ENCODE data around the gene ARHGAP29.

Gene ARHGAP29

GRCh38 chr1:94225845-94226244, 11.5 kb downstream of the ARHGAP29 start:
- Histone ChIP-seq H3K79me2 (ENCODE audit: insufficient read depth, low read length) (no peaks in the 10 kb centered on the region), H3K4me2 (ENCODE audit: low read depth, low read length, poor library complexity, severe bottlenecking) (no peak overlapping the region), H2AFZ (ENCODE audit: low read length) (no peak overlapping the region), H4K20me1 (ENCODE audit: insufficient read depth, low read length, poor library complexity, severe bottlenecking) (no peaks in the 10 kb centered on the region), H3F3A (ENCODE audit: low read depth) (no peaks in the 10 kb centered on the region), H3K9ac (ENCODE audit: low read depth, low read length, poor library complexity, severe bottlenecking) (no peak overlapping the region), H3K4me1 (ENCODE audit: insufficient read depth, low read length, poor library complexity, severe bottlenecking) (no peaks in the 10 kb centered on the region), H3K27me3 (ENCODE audit: insufficient read depth, low read length, poor library complexity, severe bottlenecking) (no peaks in the 10 kb centered on the region), H3K4me3 (ENCODE audit: low read length, poor library complexity, severe bottlenecking) (no peak overlapping the region), H3K9me3 (ENCODE audit: insufficient read depth, low read depth, low read length) (no peaks in the 10 kb centered on the region), H3K36me3 (ENCODE audit: insufficient read depth, low read length) (no peaks in the 10 kb centered on the region), H3K9me2 (replicated peaks; ENCODE audit: low read depth, low read length) (no peaks in the 10 kb centered on the region)
- TF ChIP-seq EZH2phosphoT487 (IDR thresholded peaks at IDR 0.05; ENCODE audit: borderline replicate concordance), result no peak
- no peak for TF ChIP-seq CTCF (conservative IDR thresholded peaks at IDR 0.05; ENCODE audit: low read length)

- Histone ChIP-seq H3K4me3 (ENCODE audit: low read length, poor library complexity, severe bottlenecking) (no peak overlapping the region), H3F3A (ENCODE audit: low read depth) (0 out of 2 replicates have a peak, but pooled peaks cover 3% of the 10 kb centered on the region), H3K4me1 (ENCODE audit: insufficient read depth, low read length, poor library complexity, severe bottlenecking) (peaks cover 25% of the 10 kb centered on the region), H3K9me2 (replicated peaks; ENCODE audit: low read depth, low read length) (no peaks in the 10 kb centered on the region), H3K27me3 (ENCODE audit: insufficient read depth, low read length, poor library complexity, severe bottlenecking) (no peaks in the 10 kb centered on the region), H3K79me2 (ENCODE audit: insufficient read depth, low read length) (no peaks in the 10 kb centered on the region), H3K9ac (ENCODE audit: low read depth, low read length, poor library complexity, severe bottlenecking) (no peak overlapping the region), H3K9me3 (ENCODE audit: insufficient read depth, low read depth, low read length) (no peaks in the 10 kb centered on the region), H3K36me3 (ENCODE audit: insufficient read depth, low read length) (no peaks in the 10 kb centered on the region), H2AFZ (ENCODE audit: low read length) (no peak overlapping the region), H4K20me1 (ENCODE audit: insufficient read depth, low read length, poor library complexity, severe bottlenecking) (no peaks in the 10 kb centered on the region), H3K4me2 (ENCODE audit: low read depth, low read length, poor library complexity, severe bottlenecking) (peak overlapping the region; percentile 11)
- TF ChIP-seq CTCF (conservative IDR thresholded peaks at IDR 0.05; ENCODE audit: low read length), result no peak
- TF ChIP-seq EZH2phosphoT487 (IDR thresholded peaks at IDR 0.05; ENCODE audit: borderline replicate concordance), result no peak
These were observed 19.1 kb downstream of the ARHGAP29 start for GRCh38 chr1:94218332-94218731.

GRCh38 chr1:94215955-94216354, 21.4 kb downstream of the ARHGAP29 start:
- Histone ChIP-seq H3K79me2 (ENCODE audit: insufficient read depth, low read length) (no peaks in the 10 kb centered on the region), H3K36me3 (ENCODE audit: insufficient read depth, low read length) (no peaks in the 10 kb centered on the region), H3K4me3 (ENCODE audit: low read length, poor library complexity, severe bottlenecking) (no peak overlapping the region), H3K9me2 (replicated peaks; ENCODE audit: low read depth, low read length) (no peaks in the 10 kb centered on the region), H4K20me1 (ENCODE audit: insufficient read depth, low read length, poor library complexity, severe bottlenecking) (no peaks in the 10 kb centered on the region), H3K9me3 (ENCODE audit: insufficient read depth, low read depth, low read length) (no peaks in the 10 kb centered on the region), H3K9ac (ENCODE audit: low read depth, low read length, poor library complexity, severe bottlenecking) (no peak overlapping the region), H3K27me3 (ENCODE audit: insufficient read depth, low read length, poor library complexity, severe bottlenecking) (no peaks in the 10 kb centered on the region), H3K4me1 (ENCODE audit: insufficient read depth, low read length, poor library complexity, severe bottlenecking) (peaks cover 25% of the 10 kb centered on the region), H3F3A (ENCODE audit: low read depth) (0 out of 2 replicates have a peak, but pooled peaks cover 3% of the 10 kb centered on the region), H3K4me2 (ENCODE audit: low read depth, low read length, poor library complexity, severe bottlenecking) (no peak overlapping the region), H2AFZ (ENCODE audit: low read length) (no peak overlapping the region)
- no peak for TF ChIP-seq EZH2phosphoT487 (IDR thresholded peaks at IDR 0.05; ENCODE audit: borderline replicate concordance)
- no peak for TF ChIP-seq CTCF (conservative IDR thresholded peaks at IDR 0.05; ENCODE audit: low read length)

Data from Loucy (cell line).